SK-N-SH (cell line): ENCODE measurements around the gene PHEX.

Experiments
- CHD2 ChIP-seq: fragments of 150-350 bp; IDR thresholded peaks from 2 replicates; pipeline ENCODE4 v1.6.1; 2018; ENCODE audit warnings: low read length; ENCODE audit not compliant: partially characterized antibody
- EP300 ChIP-seq, 2 experiments: IDR thresholded peaks; 2 replicates each; pipeline versions ENCODE4 v1.4.0 to v1.6.1; 2012; ENCODE audit warnings: borderline replicate concordance in 1 of 2, low read depth in 1 of 2, low read length in 1 of 2
- EZH2phosphoT487 ChIP-seq: fragments of 200-600 bp; sonication (generic); IDR thresholded peaks from 2 replicates; pipeline ENCODE4 v1.6.1; 2017; ENCODE audit warnings: low read depth, mixed run types, mild to moderate bottlenecking, antibody characterized with exemption, moderate library complexity, borderline replicate concordance
- MXI1 ChIP-seq: IDR thresholded peaks from 2 replicates; pipeline ENCODE4 v1.6.1; 2012; ENCODE audit warnings: mild to moderate bottlenecking, low read depth, low read length, improper control_type of control experiment
- POLR2AphosphoS5 ChIP-seq: IDR thresholded peaks from 2 replicates; pipeline ENCODE4 v1.6.1; 2012; ENCODE audit warnings: low read depth, low read length
- SIN3A ChIP-seq: IDR thresholded peaks from 2 replicates; pipeline ENCODE4 v1.6.1; 2012; ENCODE audit warnings: low read depth, mild to moderate bottlenecking, low read length, moderate library complexity, borderline replicate concordance
- TAF1 ChIP-seq: IDR thresholded peaks from 2 replicates; pipeline ENCODE4 v1.6.1; 2012; ENCODE audit warnings: low read depth, mild to moderate bottlenecking, low read length, moderate library complexity, borderline replicate concordance
- TF ChIP-seq, protein P1 (sequence below): fragments of 200-600 bp; sonication (generic); IDR thresholded peaks from 2 replicates; pipeline ENCODE4 v1.6.1; 2017; ENCODE audit warnings: antibody characterized with exemption, mild to moderate bottlenecking, moderate library complexity
- TF ChIP-seq, protein P2 (sequence below): IDR thresholded peaks from 2 replicates; pipeline ENCODE4 v1.6.1; 2012; ENCODE audit warnings: mild to moderate bottlenecking, low read depth, low read length, moderate library complexity

DNA sequence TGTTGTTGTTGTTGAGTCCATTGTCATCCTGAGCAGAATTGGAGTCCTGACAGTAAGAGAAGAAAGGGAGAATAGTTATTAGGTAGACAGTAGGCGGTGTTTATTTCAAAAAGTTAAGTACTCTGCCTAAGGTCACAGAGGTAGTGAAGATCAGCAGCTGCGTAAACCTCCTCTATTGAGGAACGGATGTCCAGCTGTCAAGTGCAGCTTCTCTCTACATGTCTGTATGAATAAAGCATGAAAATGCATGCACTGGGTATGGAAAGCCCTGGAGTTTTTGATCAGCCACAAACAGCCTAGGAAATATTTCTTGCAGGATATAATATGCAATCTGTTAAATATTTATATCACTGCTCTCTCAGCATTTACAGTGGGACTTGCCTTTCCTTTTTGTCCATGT is 131.2 kb downstream of the PHEX start:
- TF ChIP-seq, protein P1, sequence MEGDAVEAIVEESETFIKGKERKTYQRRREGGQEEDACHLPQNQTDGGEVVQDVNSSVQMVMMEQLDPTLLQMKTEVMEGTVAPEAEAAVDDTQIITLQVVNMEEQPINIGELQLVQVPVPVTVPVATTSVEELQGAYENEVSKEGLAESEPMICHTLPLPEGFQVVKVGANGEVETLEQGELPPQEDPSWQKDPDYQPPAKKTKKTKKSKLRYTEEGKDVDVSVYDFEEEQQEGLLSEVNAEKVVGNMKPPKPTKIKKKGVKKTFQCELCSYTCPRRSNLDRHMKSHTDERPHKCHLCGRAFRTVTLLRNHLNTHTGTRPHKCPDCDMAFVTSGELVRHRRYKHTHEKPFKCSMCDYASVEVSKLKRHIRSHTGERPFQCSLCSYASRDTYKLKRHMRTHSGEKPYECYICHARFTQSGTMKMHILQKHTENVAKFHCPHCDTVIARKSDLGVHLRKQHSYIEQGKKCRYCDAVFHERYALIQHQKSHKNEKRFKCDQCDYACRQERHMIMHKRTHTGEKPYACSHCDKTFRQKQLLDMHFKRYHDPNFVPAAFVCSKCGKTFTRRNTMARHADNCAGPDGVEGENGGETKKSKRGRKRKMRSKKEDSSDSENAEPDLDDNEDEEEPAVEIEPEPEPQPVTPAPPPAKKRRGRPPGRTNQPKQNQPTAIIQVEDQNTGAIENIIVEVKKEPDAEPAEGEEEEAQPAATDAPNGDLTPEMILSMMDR = no peak
- TF ChIP-seq POLR2AphosphoS5 = no peak
- TF ChIP-seq, protein P2, sequence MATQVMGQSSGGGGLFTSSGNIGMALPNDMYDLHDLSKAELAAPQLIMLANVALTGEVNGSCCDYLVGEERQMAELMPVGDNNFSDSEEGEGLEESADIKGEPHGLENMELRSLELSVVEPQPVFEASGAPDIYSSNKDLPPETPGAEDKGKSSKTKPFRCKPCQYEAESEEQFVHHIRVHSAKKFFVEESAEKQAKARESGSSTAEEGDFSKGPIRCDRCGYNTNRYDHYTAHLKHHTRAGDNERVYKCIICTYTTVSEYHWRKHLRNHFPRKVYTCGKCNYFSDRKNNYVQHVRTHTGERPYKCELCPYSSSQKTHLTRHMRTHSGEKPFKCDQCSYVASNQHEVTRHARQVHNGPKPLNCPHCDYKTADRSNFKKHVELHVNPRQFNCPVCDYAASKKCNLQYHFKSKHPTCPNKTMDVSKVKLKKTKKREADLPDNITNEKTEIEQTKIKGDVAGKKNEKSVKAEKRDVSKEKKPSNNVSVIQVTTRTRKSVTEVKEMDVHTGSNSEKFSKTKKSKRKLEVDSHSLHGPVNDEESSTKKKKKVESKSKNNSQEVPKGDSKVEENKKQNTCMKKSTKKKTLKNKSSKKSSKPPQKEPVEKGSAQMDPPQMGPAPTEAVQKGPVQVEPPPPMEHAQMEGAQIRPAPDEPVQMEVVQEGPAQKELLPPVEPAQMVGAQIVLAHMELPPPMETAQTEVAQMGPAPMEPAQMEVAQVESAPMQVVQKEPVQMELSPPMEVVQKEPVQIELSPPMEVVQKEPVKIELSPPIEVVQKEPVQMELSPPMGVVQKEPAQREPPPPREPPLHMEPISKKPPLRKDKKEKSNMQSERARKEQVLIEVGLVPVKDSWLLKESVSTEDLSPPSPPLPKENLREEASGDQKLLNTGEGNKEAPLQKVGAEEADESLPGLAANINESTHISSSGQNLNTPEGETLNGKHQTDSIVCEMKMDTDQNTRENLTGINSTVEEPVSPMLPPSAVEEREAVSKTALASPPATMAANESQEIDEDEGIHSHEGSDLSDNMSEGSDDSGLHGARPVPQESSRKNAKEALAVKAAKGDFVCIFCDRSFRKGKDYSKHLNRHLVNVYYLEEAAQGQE = no peak
- TF ChIP-seq EZH2phosphoT487 = no peak
- TF ChIP-seq TAF1 = no peak
- no peak for TF ChIP-seq EP300 (IDR thresholded peaks at IDR 0.05; ENCODE audit: borderline replicate concordance in 1 of 2, low read depth in 1 of 2, low read length in 1 of 2)
- TF ChIP-seq MXI1 = no peak
- no peak for TF ChIP-seq SIN3A
- no peak for TF ChIP-seq CHD2
